ENCODE results near the gene SYNE1. TPM values are rescaled to one million over a fixed set of nuclear protein-coding genes. Genes with fewer than 3 reads are reported as not detected.

SYNE1 gene
- total and polyA plus RNA-seq, 2 of the 8 experiments (the other 6 are each of a cell fraction or from before 2014, with no cell fraction given) = 2.8 to 5.5 TPM

- no peak overlapping the region for H3K27ac ChIP-seq (ENCODE audit: low read depth, low read length)
- TF ChIP-seq CTCF (IDR thresholded peaks at IDR 0.05; ENCODE audit: control extremely low read depth in 1 of 3, insufficient read depth in 1 of 3, low read depth in 1 of 3, low read length in 3 of 3) (no peak), FOSL1 (IDR thresholded peaks at IDR 0.05; ENCODE audit: insufficient read depth, low read depth, low read length) (no peak), KDM4A (IDR thresholded peaks at IDR 0.05; ENCODE audit: low read depth, low read length, severe bottlenecking) (no peak), CHD1 (IDR thresholded peaks at IDR 0.05; ENCODE audit: low read depth, low read length) (no peak), SP2 (IDR thresholded peaks at IDR 0.05; ENCODE audit: low read length) (no peak), ATF3 (IDR thresholded peaks at IDR 0.05; ENCODE audit: insufficient read depth, low read depth, low read length) (no peak), GABPA (IDR thresholded peaks at IDR 0.05; ENCODE audit: borderline replicate concordance, insufficient read depth, low read length) (no peak), MAX (IDR thresholded peaks at IDR 0.05) (no peak), KDM1A (IDR thresholded peaks at IDR 0.05; ENCODE audit: borderline replicate concordance, low read length) (no peak), USF2 (IDR thresholded peaks at IDR 0.05; ENCODE audit: low read length) (no peak)
Observed at GRCh38 chr6:152598421-152598820, 38.7 kb downstream of the SYNE1 start.

More at GRCh38 chr6:152598421-152598820, 38.7 kb downstream of the SYNE1 start:
- no peak overlapping the region for H2BK120ac ChIP-seq (replicated peaks; ENCODE audit: low read depth, low read length)
- H3K79me1 ChIP-seq (ENCODE audit: low read depth, low read length) = no peaks in the 10 kb centered on the region
- no peak overlapping the region for H3K4ac ChIP-seq (replicated peaks; ENCODE audit: insufficient read length, low read depth, low read length)
- H3K4me2 ChIP-seq (ENCODE audit: insufficient read depth in 1 of 2, low read depth in 2 of 2, low read length in 2 of 2) = no peak overlapping the region
- H3K14ac ChIP-seq (ENCODE audit: insufficient read length) = no peak overlapping the region
- no peaks in the 10 kb centered on the region for H3K36me3 ChIP-seq (ENCODE audit: control insufficient read depth in 2 of 4, insufficient read depth in 4 of 4, low read length in 3 of 4)
- H3K79me2 ChIP-seq (ENCODE audit: control insufficient read depth in 1 of 2, insufficient read depth in 2 of 2, low read length in 2 of 2) = no peaks in the 10 kb centered on the region
- ChIA-PET POLR2A (ENCODE audit: partially characterized antibody) (no interaction called here), CTCF (ENCODE audit: partially characterized antibody) (interaction anchor here (1.1 to 1.6 kb wide), 3 partner anchors 11 to 113 kb away, joined by 3 to 5 read pairs (median 4); no protein-coding TSS in a partner anchor)
- no peak overlapping the region for H4K91ac ChIP-seq (replicated peaks; ENCODE audit: insufficient read length, low read length)
- no peak overlapping the region for H3K4me3 ChIP-seq (ENCODE audit: extremely low read depth in 1 of 4, insufficient read depth in 2 of 4, low read depth in 3 of 4, low read length in 4 of 4)
- no peak overlapping the region for H2BK15ac ChIP-seq (ENCODE audit: low read length)
- H3K9me3 ChIP-seq (ENCODE audit: insufficient read depth in 2 of 2, low read depth in 1 of 2, low read length in 1 of 2) = no peaks in the 10 kb centered on the region
- no peak overlapping the region for H3K18ac ChIP-seq (ENCODE audit: extremely low read depth, low read length)
- no peaks in the 10 kb centered on the region for H3K23me2 ChIP-seq (ENCODE audit: low read depth, low read length)
- no peak overlapping the region for H3K56ac ChIP-seq (replicated peaks; ENCODE audit: insufficient read length, low read depth, low read length)
- no peak overlapping the region for H3K9ac ChIP-seq (replicated peaks in 1 of 4; ENCODE audit: extremely low read depth in 1 of 4, low read depth in 3 of 4, low read length in 3 of 4)
- H4K20me1 ChIP-seq (replicated peaks in 1 of 2; ENCODE audit: control insufficient read depth in 1 of 2, insufficient read depth in 2 of 2, low read length in 2 of 2) = no peaks in the 10 kb centered on the region
- no peak overlapping the region for H2BK5ac ChIP-seq (ENCODE audit: low read depth, low read length)
- H3K4me1 ChIP-seq (replicated peaks in 1 of 4; ENCODE audit: control insufficient read depth in 3 of 4, insufficient read depth in 4 of 4, low read length in 3 of 4) = no peaks in the 10 kb centered on the region
- H4K8ac ChIP-seq (ENCODE audit: extremely low read depth, insufficient read depth, low read length) = no peak overlapping the region
- no peak overlapping the region for H2AFZ ChIP-seq (ENCODE audit: low read length)
- no peak overlapping the region for H2BK12ac ChIP-seq (ENCODE audit: low read depth, low read length)
- H4K5ac ChIP-seq (ENCODE audit: insufficient read length, low read depth, low read length) = no peak overlapping the region
- H3K23ac ChIP-seq (ENCODE audit: insufficient read length) = no peak overlapping the region
- DNase-seq (ENCODE audit: low read depth in 1 of 2, low spot score in 2 of 2) (no peak), FAIRE-seq (no peak)
- H3K27me3 ChIP-seq (replicated peaks in 1 of 4; ENCODE audit: control insufficient read depth in 3 of 4, extremely low read depth in 1 of 4, insufficient read depth in 3 of 4, low read length in 3 of 4) = no peaks in the 10 kb centered on the region
- no peak overlapping the region for H2AK5ac ChIP-seq (ENCODE audit: low read depth, low read length)
- no peak overlapping the region for H2BK20ac ChIP-seq (ENCODE audit: low read length)

Measured in H1 (cell line).